Stomach (tissue), 4 donors: ENCODE results near the gene AQR.

Source experiments
- CTCF ChIP-seq, 7 experiments: fragments of 450-650 bp in 4 of 7; fragments of 200-600 bp in 3 of 7; sonication (generic) in 3 of 7; IDR thresholded peaks; one replicate each; pipeline ENCODE4 v1.5.1; 2016 to 2019; ENCODE audit warnings: antibody characterized with exemption in 7 of 7, control low read depth in 2 of 7, mild to moderate bottlenecking in 1 of 7
- EP300 ChIP-seq: sonication (generic); formaldehyde crosslinking; IDR thresholded peaks from one replicate; pipeline ENCODE4 v1.6.1; 2017; ENCODE audit warnings: antibody characterized with exemption

GRCh38 chr15:34952481-34952880 lies 17.1 kb downstream of the AQR start:
- TF ChIP-seq CTCF (IDR thresholded peaks at IDR 0.05), result no peak
- TF ChIP-seq EP300, result no peak
